GM21717 (cell line): ENCODE measurements around the gene JPH3.

ENCODE experiments used
- ATAC-seq: cut with Tn5 transposase; IDR thresholded peaks from one replicate; pipeline ENCODE4 v1.9.1; 2021; ENCODE audit warnings: mild to moderate bottlenecking, moderate library complexity; ENCODE audit not compliant: unreplicated experiment

The JPH3 gene

GRCh38 chr16:87598431-87598830 is 3.9 kb upstream of the JPH3 start:
- ATAC-seq = no peak

GRCh38 chr16:87600246-87600645 is 2.1 kb upstream of the JPH3 start:
- no peak for ATAC-seq

DNA sequence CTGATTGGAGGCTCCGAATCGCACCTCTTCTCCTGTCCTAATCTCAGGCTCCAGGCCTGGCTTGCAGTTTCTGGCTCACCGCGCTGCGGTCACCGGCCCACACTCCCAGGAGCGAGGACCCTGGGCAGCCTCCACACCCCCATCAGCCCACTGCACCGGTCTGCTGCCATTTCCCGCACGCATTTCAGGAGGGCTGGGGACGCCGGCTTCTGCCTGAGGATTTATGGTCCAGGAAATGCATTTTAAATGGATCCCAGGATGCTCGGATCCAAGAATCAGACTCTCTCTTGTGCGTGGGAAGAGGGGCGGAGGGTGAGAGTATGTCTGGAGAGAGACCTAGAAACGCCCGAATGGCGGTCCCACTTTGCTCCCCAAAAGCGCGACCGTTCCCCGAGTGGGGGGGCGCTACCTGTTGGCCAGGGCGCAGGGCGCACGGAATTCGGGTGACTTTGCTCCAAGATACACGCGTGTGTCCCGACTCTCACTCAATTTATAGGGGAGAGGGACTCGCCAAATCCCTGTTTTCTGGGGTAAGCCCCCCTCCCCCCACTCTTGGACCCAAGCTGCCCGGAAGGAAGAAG is 817 bp upstream of the JPH3 start:
- no peak for ATAC-seq

DNA sequence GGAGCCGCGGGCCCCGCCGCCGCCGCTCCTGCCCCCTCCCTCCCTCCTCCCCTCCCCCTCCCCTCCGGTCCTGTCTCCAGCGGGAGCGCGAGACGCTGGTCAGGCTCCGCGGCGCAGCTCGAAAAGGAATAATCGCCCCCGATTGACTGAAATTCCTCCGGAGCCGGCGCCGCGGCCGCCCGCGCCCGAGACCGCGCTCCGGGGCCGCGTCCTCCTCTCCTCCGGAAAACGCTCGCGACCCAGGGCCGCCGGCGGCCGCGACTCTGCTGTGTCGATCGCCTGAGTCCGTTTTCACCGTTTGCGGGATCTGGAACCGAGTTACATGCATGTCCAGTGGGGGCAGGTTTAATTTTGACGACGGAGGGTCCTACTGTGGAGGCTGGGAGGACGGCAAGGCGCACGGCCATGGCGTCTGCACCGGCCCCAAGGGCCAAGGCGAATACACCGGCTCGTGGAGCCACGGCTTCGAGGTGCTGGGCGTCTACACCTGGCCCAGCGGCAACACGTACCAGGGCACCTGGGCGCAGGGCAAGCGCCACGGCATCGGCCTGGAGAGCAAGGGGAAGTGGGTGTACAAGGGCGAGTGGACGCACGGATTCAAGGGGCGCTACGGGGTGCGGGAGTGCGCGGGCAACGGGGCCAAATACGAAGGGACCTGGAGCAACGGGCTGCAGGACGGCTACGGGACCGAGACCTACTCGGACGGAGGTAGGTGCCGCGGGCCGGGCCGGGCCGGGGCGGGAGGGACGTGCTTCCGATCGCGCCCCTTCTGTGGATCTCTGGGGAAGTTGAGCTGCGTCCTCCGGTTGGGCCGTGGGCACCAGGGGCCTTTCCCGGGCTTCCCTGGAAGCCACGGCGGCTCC is 744 bp downstream of the JPH3 start:
- no peak for ATAC-seq

DNA sequence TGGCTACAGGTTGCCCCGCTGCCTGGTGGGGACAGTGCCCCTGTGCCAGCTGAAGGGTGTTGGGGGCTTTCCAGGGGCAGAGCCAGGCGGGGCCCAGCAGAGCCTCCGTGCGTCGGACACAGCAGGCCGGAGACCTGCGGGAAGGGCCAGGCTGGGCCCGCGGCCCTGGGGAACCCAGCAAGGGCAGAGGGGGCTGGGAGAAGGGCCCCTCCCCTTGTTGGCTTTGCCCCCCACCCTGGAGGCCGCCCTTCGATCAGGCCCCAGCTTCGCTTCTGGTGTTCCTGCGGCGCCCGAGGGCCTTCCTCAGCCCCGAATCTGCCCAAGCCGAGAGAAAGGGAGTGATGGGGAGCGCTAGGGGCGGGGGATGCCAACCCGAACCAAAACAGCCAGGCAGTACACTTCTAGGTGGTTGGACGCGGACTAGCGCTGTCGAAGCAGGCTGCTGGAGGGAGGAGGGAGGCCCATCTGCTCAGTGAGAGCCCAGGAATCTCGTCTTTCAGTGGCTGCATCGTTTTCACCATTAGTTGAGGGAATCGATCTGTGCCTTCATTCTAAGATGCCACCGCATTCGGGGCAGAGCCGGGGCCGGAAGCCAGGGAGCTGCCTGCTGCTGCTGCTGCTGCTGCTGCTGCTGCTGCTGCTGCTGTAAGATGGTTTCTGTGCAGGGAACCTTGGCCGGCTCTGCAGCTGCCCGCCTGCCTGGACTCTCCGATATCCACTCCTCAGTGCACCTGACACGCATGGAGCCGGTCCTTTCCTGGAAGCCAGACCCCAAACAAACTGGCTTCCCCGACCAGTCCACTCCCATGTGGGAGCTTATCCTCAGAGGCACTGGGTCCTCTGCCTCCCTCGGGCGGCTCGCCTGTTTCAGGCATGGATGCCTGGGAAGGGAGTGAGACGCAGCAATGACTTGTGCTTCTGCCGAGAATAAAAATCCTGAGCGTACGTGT is 1.7 kb downstream of the JPH3 start:
- no peak for ATAC-seq

DNA sequence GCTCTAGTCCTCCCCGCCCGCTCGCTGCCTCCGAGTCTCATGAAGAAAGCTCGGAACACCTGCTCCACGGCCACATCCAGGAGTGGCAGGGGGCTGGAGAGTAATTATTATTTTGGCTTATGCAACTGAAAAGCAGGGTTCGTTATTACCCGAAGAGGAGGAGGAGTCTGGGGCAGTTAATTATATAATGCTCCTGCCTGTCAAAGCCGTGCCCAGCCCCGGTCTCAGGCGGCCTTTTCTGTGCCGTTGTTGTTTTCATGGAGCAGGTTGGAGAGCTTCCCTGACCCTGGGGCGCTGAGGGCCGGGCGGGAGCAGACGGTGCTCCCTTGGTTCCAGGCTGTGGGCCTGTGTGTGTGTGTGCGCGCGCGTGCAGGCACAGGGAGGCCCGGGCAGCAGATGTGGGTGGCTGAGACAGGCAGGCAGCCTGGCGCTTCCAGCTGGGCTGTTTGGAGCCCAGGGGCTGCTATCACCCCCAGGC is 2.4 kb downstream of the JPH3 start:
- ATAC-seq = no peak

- no peak for ATAC-seq
Measured at GRCh38 chr16:87607223-87607622, 4.9 kb downstream of the JPH3 start.

DNA sequence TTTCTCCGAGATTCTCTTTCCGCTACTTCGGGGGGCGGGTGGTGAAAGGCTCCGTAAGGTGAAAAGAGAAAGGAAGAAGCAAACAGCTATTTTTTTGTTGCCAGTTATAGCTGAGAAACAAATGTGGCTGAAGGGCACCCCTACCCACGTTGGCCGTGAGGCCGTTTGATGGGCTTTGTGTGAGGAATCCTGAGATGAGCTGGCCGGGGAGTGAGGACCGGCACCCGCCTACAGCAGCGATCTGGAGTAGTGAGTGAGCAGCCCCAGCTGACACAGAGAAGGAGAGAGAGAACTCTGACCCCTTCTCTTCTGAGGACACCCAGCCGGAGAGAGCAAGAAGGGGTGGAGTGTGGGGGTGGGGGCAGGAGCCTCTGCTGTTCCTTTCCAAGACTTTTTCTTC is 5.6 kb downstream of the JPH3 start:
- no peak for ATAC-seq

GRCh38 chr16:87608400-87608985 is 6.2 kb downstream of the JPH3 start:
- no peak for ATAC-seq

- ATAC-seq = no peak
Measured at GRCh38 chr16:87610026-87610425, 7.7 kb downstream of the JPH3 start.

GRCh38 chr16:87611456-87611855 is 9.1 kb downstream of the JPH3 start:
- no peak for ATAC-seq

GRCh38 chr16:87613961-87614360 is 11.7 kb downstream of the JPH3 start:
- ATAC-seq = no peak

DNA sequence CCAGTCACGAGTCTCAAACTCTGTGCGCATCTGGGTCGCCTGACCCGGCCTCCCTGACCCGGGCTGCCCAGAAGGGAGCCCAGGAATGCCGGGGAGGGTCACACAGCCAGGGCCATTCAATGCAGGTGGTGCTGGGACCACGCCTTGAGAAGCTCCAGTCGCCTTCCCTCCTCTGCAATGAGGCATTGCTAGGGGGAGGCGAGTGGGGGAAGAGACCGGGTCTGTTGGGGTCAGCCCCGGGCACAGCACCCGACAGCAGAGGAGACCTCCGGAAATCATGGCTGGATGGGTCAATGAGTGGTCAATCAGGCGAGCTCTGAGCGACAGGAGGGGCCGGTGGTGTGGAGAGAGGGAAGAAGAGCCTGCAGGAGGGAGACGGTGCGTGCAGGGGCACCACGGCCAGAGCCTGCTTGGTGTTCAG is 13.3 kb downstream of the JPH3 start:
- no peak for ATAC-seq

DNA sequence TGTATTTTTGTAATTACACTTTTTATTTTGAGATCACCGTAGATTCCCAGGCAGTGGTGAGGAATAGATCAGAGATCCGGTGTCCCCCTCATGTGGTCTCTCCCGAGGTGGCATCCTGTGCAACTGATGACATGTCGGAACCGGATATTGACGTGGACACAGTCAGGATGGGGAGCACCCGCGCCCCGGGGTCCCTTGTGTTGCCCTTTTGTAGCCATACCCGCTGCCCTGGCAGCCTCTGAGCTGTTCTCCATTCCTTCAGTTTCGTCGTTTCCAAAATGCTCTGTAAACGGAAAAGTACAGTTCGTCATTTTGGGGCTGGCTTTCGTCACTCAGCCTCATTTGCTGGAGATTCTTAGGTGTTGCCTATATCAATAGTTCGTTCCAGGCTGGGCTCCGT is 14.2 kb downstream of the JPH3 start:
- no peak for ATAC-seq

GRCh38 chr16:87618216-87618615 is 15.9 kb downstream of the JPH3 start:
- ATAC-seq = no peak

GRCh38 chr16:87619360-87620200 is 17.3 kb downstream of the JPH3 start:
- ATAC-seq = no peak

DNA sequence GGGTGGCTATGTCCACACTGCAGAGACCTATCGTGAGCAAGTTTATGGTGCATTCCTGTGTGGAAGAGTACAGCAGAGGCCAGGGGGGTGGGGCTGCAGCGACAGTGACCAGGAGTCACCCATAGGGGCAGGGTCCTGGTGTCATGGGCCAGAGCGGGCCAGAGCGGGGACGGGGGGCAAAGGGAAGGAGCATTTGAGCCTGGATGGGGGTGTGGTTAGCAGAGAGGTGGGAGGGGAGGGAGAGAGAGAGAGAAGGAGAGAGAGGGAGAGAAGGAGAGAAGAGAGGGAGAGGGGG is 17.8 kb downstream of the JPH3 start:
- ATAC-seq = no peak

DNA sequence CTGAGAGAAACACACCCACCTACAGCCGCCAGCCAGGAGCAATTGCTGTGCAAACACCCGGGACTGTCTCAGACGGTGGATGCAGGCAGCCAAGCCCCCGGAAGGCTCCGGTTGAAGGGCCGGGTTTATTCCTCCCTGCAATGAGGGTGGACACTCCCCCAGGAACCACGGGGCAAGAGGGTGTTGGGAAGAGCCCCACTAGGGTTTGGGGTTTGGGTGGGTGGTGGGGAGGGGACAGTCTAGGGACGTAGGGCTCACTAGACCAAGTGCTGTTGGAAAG is 19.2 kb downstream of the JPH3 start:
- ATAC-seq = no peak

- ATAC-seq = no peak
Measured at GRCh38 chr16:87621976-87622713, 19.8 kb downstream of the JPH3 start.
